Pericardium fibroblast (primary cell): ENCODE measurements around the gene OR51F2. TPM values are rescaled to one million over a fixed set of nuclear protein-coding genes. Genes with fewer than 3 reads are reported as not detected.

Experiments
- total RNA-seq: library from RNA; depleted of rRNA; stranded (reverse); fragments of >200 nt; gene quantifications from 2 replicates; pipeline ENCODE4 v1.2.3, GENCODE V29; 2015

Gene OR51F2
- total RNA-seq: not detected in 2 replicates

GRCh38 chr11:4821021-4821420 is at the start of gene OR51F2:
OR51F2 (plus strand) TSS chr11:4821321; CDS start chr11:4821422, 101 bp downstream.

GRCh38 chr11:4804280-4804679 is 16.8 kb upstream of the OR51F2 start, which contains the start of gene OR52R1:
OR52R1 (minus strand) TSS chr11:4804380; CDS start chr11:4804380, 0 bp downstream.

GRCh38 chr11:4848908-4849532 is 27.9 kb downstream of the OR51F2 start, which contains the start of gene OR51S1:
OR51S1 (minus strand) TSS chr11:4849208; CDS start chr11:4849208, 0 bp downstream.

Other genes with a start within 250 kb of the OR51F2 start
- gene OR52I2, start 239.6 kb upstream of the OR51F2 start, total RNA-seq: not detected in 2 replicates
- not detected in 2 replicates for gene OR52I1, start 227.3 kb upstream of the OR51F2 start, total RNA-seq
- 7.2 and 12.2 TPM in 2 replicates for gene TRIM68, start 213.1 kb upstream of the OR51F2 start, total RNA-seq
- not detected in 2 replicates for gene OR51D1, start 183.8 kb upstream of the OR51F2 start, total RNA-seq
- gene OR51E1, start 177.3 kb upstream of the OR51F2 start, total RNA-seq: not detected in 2 replicates
- not detected in 2 replicates for gene OR51E2, start 123.5 kb upstream of the OR51F2 start, total RNA-seq
- gene MMP26, start 116.5 kb upstream of the OR51F2 start, total RNA-seq: not detected in 2 replicates
- gene OR51F1, start 51.4 kb upstream of the OR51F2 start, total RNA-seq: not detected in 2 replicates
- gene OR52R1, start 16.9 kb upstream of the OR51F2 start, total RNA-seq: not detected in 2 replicates
- gene OR51S1, start 27.9 kb downstream of the OR51F2 start, total RNA-seq: not detected in 2 replicates
- gene OR51T1, start 60.6 kb downstream of the OR51F2 start, total RNA-seq: not detected in 2 replicates
- gene OR51A7, start 82.5 kb downstream of the OR51F2 start, total RNA-seq: not detected in 2 replicates
- not detected in 2 replicates for gene OR51G2, start 98.0 kb downstream of the OR51F2 start, total RNA-seq
- not detected in 2 replicates for gene OR51G1, start 103.0 kb downstream of the OR51F2 start, total RNA-seq
- gene OR51A4, start 126.3 kb downstream of the OR51F2 start, total RNA-seq: not detected in 2 replicates
- gene OR51A2, start 134.4 kb downstream of the OR51F2 start, total RNA-seq: not detected in 2 replicates
- gene OR51L1, start 173.5 kb downstream of the OR51F2 start, total RNA-seq: not detected in 2 replicates
- not detected in 2 replicates for gene OR52J3, start 225.2 kb downstream of the OR51F2 start, total RNA-seq
- gene OR52E2, start 238.3 kb downstream of the OR51F2 start, total RNA-seq: not detected in 2 replicates
- gene OR52E1, start 248.3 kb downstream of the OR51F2 start, total RNA-seq: not detected in 2 replicates